Activated CD4-positive, alpha-beta memory T cell treated with anti-CD3 and anti-CD28 coated beads, Interleukin-2, amount 10 ng/mL, durations not matched to agents 7 days and 5 days (primary cell): ENCODE data around the gene FMNL3. TPM values are rescaled to one million over a fixed set of nuclear protein-coding genes. Genes with fewer than 3 reads are reported as not detected.

Experiments used
- CTCF ChIA-PET: fragments of 350-600 bp; sonication (Branson Sonifier 250); formaldehyde crosslinking; loops from one replicate; lab custom pipeline; 2021; ENCODE audit warnings: antibody characterized with exemption, inconsistent platforms; lab: Charles Lee
- POLR2A ChIA-PET: fragments of 350-600 bp; sonication (Branson Sonifier 250); formaldehyde crosslinking; loops from one replicate; lab custom pipeline; 2021; ENCODE audit warnings: antibody characterized with exemption; lab: Charles Lee
- DNase-seq: peaks from one replicate; pipeline ENCODE4 v3.0.0-alpha.2; 2020
- H3K27ac Mint-ChIP-seq: one replicate; pipeline ENCODE4 v1.8.0; 2021; ENCODE audit warnings: mild to moderate bottlenecking, mixed read lengths
- H3K27me3 Mint-ChIP-seq: one replicate; pipeline ENCODE4 v1.8.0; 2021; ENCODE audit warnings: mixed read lengths
- H3K36me3 Mint-ChIP-seq: one replicate; pipeline ENCODE4 v1.8.0; 2021; ENCODE audit warnings: low read depth, mixed read lengths
- H3K4me1 Mint-ChIP-seq: one replicate; pipeline ENCODE4 v1.8.0; 2021; ENCODE audit warnings: mixed read lengths
- H3K4me3 Mint-ChIP-seq: one replicate; pipeline ENCODE4 v1.8.0; 2021; ENCODE audit warnings: mild to moderate bottlenecking, mixed read lengths
- H3K9me3 Mint-ChIP-seq: one replicate; pipeline ENCODE4 v1.8.0; 2021; ENCODE audit warnings: mixed read lengths
- total RNA-seq, 2 experiments: library from RNA; stranded (reverse); gene quantifications; one replicate each; pipeline ENCODE4 v1.2.3, GENCODE V29; 2021

The FMNL3 gene
- total RNA-seq, 2 experiments from 2014 or later: 34.7 to 34.9 TPM

- Mint-ChIP-seq H3K36me3 (peaks cover 7% of the 10 kb centered on the region), H3K4me3 (peak overlapping the region; percentile 88), H3K27ac (peak overlapping the region; percentile 65), H3K27me3 (peaks cover 21% of the 10 kb centered on the region), H3K4me1 (peaks cover 43% of the 10 kb centered on the region), H3K9me3 (no peaks in the 10 kb centered on the region)
- DNase-seq: peak; percentile 28
- CTCF ChIA-PET: interaction anchor here (0.7 to 13.4 kb wide), 13 partner anchors 9 to 137 kb away, joined by 3 to 372 read pairs (median 5); partner anchors contain the start of genes BCDIN3D and TMBIM6
- POLR2A ChIA-PET: interaction anchor here (0.8 to 6.9 kb wide), 12 partner anchors 23 to 84 kb away, joined by 3 to 72 read pairs (median 12); partner anchors contain the start of genes PRPF40B and TMBIM6
Observed at GRCh38 chr12:49706351-49707127, 666 bp downstream of the FMNL3 start.

- Mint-ChIP-seq H3K4me1 (peaks cover 43% of the 10 kb centered on the region), H3K27ac (peak overlapping the region; percentile 59), H3K9me3 (no peaks in the 10 kb centered on the region), H3K36me3 (peaks cover 7% of the 10 kb centered on the region), H3K27me3 (peaks cover 13% of the 10 kb centered on the region), H3K4me3 (peak overlapping the region; percentile 88)
- POLR2A ChIA-PET: interaction anchor here (0.6 to 6.9 kb wide), 11 partner anchors 24 to 83 kb away, joined by 3 to 72 read pairs (median 6); partner anchors contain the start of genes PRPF40B and TMBIM6
- DNase-seq: peak; percentile 28
- CTCF ChIA-PET: interaction anchor here (1.0 to 13.4 kb wide), 7 partner anchors 8 to 82 kb away, joined by 3 to 372 read pairs (median 9); partner anchors contain the start of genes PRPF40B and TMBIM6
Observed at GRCh38 chr12:49705479-49706134, 1.6 kb downstream of the FMNL3 start.

- POLR2A ChIA-PET: interaction anchor here (0.8 to 6.0 kb wide), 9 partner anchors 14 to 337 kb away, joined by 3 to 72 read pairs (median 9); partner anchors contain the start of genes BCDIN3D, PRPF40B, SPATS2 and TMBIM6
- Mint-ChIP-seq H3K9me3 (no peaks in the 10 kb centered on the region), H3K27ac (peak overlapping the region; percentile 57), H3K27me3 (peaks cover 4% of the 10 kb centered on the region), H3K4me3 (no peak overlapping the region), H3K36me3 (peaks cover 7% of the 10 kb centered on the region), H3K4me1 (peaks cover 56% of the 10 kb centered on the region)
- CTCF ChIA-PET: interaction anchor here (0.7 to 13.4 kb wide), 10 partner anchors 9 to 150 kb away, joined by 3 to 372 read pairs (median 5); partner anchors contain the start of genes PRPF40B and TMBIM6
- DNase-seq: peak; percentile 37
Observed at GRCh38 chr12:49703647-49704137, 3.5 kb downstream of the FMNL3 start.

- H3K4me1 Mint-ChIP-seq: peaks cover 64% of the 10 kb centered on the region
- no peaks in the 10 kb centered on the region for H3K9me3 Mint-ChIP-seq
- peaks cover 3% of the 10 kb centered on the region for H3K27me3 Mint-ChIP-seq
- H3K27ac Mint-ChIP-seq: no peak overlapping the region
- H3K4me3 Mint-ChIP-seq: no peak overlapping the region
- CTCF ChIA-PET: interaction anchor here (0.6 to 13.4 kb wide), 7 partner anchors 10 to 149 kb away, joined by 4 to 372 read pairs (median 6); partner anchors contain the start of genes PRPF40B and TMBIM6
- POLR2A ChIA-PET: interaction anchor here (1.4 to 6.0 kb wide), 8 partner anchors 30 to 336 kb away, joined by 3 to 72 read pairs (median 9); partner anchors contain the start of genes BCDIN3D, PRPF40B, SPATS2 and TMBIM6
- no peak for DNase-seq
- peaks cover 7% of the 10 kb centered on the region for H3K36me3 Mint-ChIP-seq
Observed at GRCh38 chr12:49702676-49703215, 4.5 kb downstream of the FMNL3 start.

- no peak overlapping the region for H3K4me3 Mint-ChIP-seq
- H3K27ac Mint-ChIP-seq: no peak overlapping the region
- no peaks in the 10 kb centered on the region for H3K27me3 Mint-ChIP-seq
- ChIA-PET CTCF (interaction anchor here (0.9 to 13.4 kb wide), 2 partner anchors 11 to 60 kb away, joined by 4 to 372 read pairs; no protein-coding TSS in a partner anchor), POLR2A (interaction anchor here (0.8 to 6.0 kb wide), 4 partner anchors 29 to 64 kb away, joined by 3 to 72 read pairs (median 12); partner anchors contain the start of gene TMBIM6)
- peaks cover 64% of the 10 kb centered on the region for H3K4me1 Mint-ChIP-seq
- H3K9me3 Mint-ChIP-seq: no peaks in the 10 kb centered on the region
- H3K36me3 Mint-ChIP-seq: peaks cover 7% of the 10 kb centered on the region
- no peak for DNase-seq
Observed at GRCh38 chr12:49702009-49702408, 5.2 kb downstream of the FMNL3 start.

- peaks cover 44% of the 10 kb centered on the region for H3K4me1 Mint-ChIP-seq
- ChIA-PET POLR2A (interaction anchor here (1.2 to 2.0 kb wide), 3 partner anchors 29 to 42 kb away, joined by 5 to 9 read pairs (median 8); partner anchors contain the start of gene TMBIM6), CTCF (interaction anchor here (0.9 to 2.2 kb wide), 6 partner anchors 7 to 63 kb away, joined by 3 to 11 read pairs (median 4); partner anchors contain the start of gene TMBIM6)
- H3K36me3 Mint-ChIP-seq: no peaks in the 10 kb centered on the region
- peak; percentile 55 for DNase-seq
- H3K27ac Mint-ChIP-seq: peak overlapping the region; percentile 77
- peak overlapping the region; percentile 57 for H3K4me3 Mint-ChIP-seq
- H3K9me3 Mint-ChIP-seq: no peaks in the 10 kb centered on the region
- no peaks in the 10 kb centered on the region for H3K27me3 Mint-ChIP-seq
Observed at GRCh38 chr12:49698619-49699545, 8.3 kb downstream of the FMNL3 start.

- no peaks in the 10 kb centered on the region for H3K36me3 Mint-ChIP-seq
- ChIA-PET CTCF (interaction anchor here (1.1 to 2.1 kb wide), 3 partner anchors 8 to 60 kb away, joined by 3 to 8 read pairs (median 3); no protein-coding TSS in a partner anchor), POLR2A (interaction anchor here (2.0 kb wide), 1 partner anchor 35 kb away, joined by 8 read pairs; no protein-coding TSS in a partner anchor)
- no peak for DNase-seq
- no peaks in the 10 kb centered on the region for H3K9me3 Mint-ChIP-seq
- no peak overlapping the region for H3K27ac Mint-ChIP-seq
- H3K4me1 Mint-ChIP-seq: peaks cover 33% of the 10 kb centered on the region
- H3K27me3 Mint-ChIP-seq: no peaks in the 10 kb centered on the region
- no peak overlapping the region for H3K4me3 Mint-ChIP-seq
Observed at GRCh38 chr12:49697808-49698207, 9.4 kb downstream of the FMNL3 start.

GRCh38 chr12:49696723-49697122, 10.5 kb downstream of the FMNL3 start:
- no peak for DNase-seq
- H3K4me3 Mint-ChIP-seq: no peak overlapping the region
- H3K9me3 Mint-ChIP-seq: no peaks in the 10 kb centered on the region
- no peaks in the 10 kb centered on the region for H3K27me3 Mint-ChIP-seq
- H3K27ac Mint-ChIP-seq: no peak overlapping the region
- ChIA-PET POLR2A (no interaction called here), CTCF (interaction anchor here (1.3 to 2.1 kb wide), 2 partner anchors 9 to 59 kb away, joined by 3 to 8 read pairs; no protein-coding TSS in a partner anchor)
- H3K36me3 Mint-ChIP-seq: no peaks in the 10 kb centered on the region
- peaks cover 26% of the 10 kb centered on the region for H3K4me1 Mint-ChIP-seq

GRCh38 chr12:49693931-49694444, 13.2 kb downstream of the FMNL3 start:
- Mint-ChIP-seq H3K4me1 (peaks cover 20% of the 10 kb centered on the region), H3K4me3 (no peak overlapping the region), H3K36me3 (no peaks in the 10 kb centered on the region), H3K27me3 (no peaks in the 10 kb centered on the region), H3K27ac (no peak overlapping the region), H3K9me3 (no peaks in the 10 kb centered on the region)
- DNase-seq: no peak
- ChIA-PET POLR2A (interaction anchor here (1.7 kb wide), 1 partner anchor 20 kb away, joined by 5 read pairs; no protein-coding TSS in a partner anchor), CTCF (no interaction called here)

GRCh38 chr12:49692851-49693250, 14.4 kb downstream of the FMNL3 start:
- DNase-seq: no peak
- POLR2A ChIA-PET: no interaction called here
- no peaks in the 10 kb centered on the region for H3K9me3 Mint-ChIP-seq
- no peaks in the 10 kb centered on the region for H3K36me3 Mint-ChIP-seq
- no peak overlapping the region for H3K4me3 Mint-ChIP-seq
- peaks cover 9% of the 10 kb centered on the region for H3K4me1 Mint-ChIP-seq
- CTCF ChIA-PET: interaction anchor here (0.6 to 1.1 kb wide), 3 partner anchors 11 to 16 kb away, joined by 3 read pairs; partner anchors contain the start of gene FMNL3
- H3K27me3 Mint-ChIP-seq: no peaks in the 10 kb centered on the region
- no peak overlapping the region for H3K27ac Mint-ChIP-seq

GRCh38 chr12:49689785-49690184, 17.4 kb downstream of the FMNL3 start:
- ChIA-PET CTCF (interaction anchor here (1.2 kb wide), 1 partner anchor 42 kb away, joined by 3 read pairs; no protein-coding TSS in a partner anchor), POLR2A (interaction anchor here (1.5 kb wide), 1 partner anchor 14 kb away, joined by 4 read pairs; no protein-coding TSS in a partner anchor)
- no peak for DNase-seq
- Mint-ChIP-seq H3K4me3 (no peak overlapping the region), H3K36me3 (no peaks in the 10 kb centered on the region), H3K27ac (no peak overlapping the region), H3K4me1 (peaks cover 5% of the 10 kb centered on the region), H3K9me3 (no peaks in the 10 kb centered on the region), H3K27me3 (no peaks in the 10 kb centered on the region)
